Measurements from ENCODE around the gene EMC6.

- TF ChIP-seq CTCF (conservative IDR thresholded peaks at IDR 0.05) (no peak), ZFX (IDR thresholded peaks at IDR 0.05) (no peak)
Measured at GRCh38 chr17:3678095-3678820, 9.6 kb downstream of the EMC6 start.
